Suprapubic skin (tissue), 4 donors: ENCODE data around the gene STS.

Experiments
- CTCF ChIP-seq, 2 donors: fragments of 200-600 bp in 1 of 2; fragments of 450-650 bp in 1 of 2; sonication (generic) in 1 of 2; IDR thresholded peaks; one replicate each; pipeline ENCODE4 v1.5.1; 2016 to 2019; ENCODE audit warnings: antibody characterized with exemption in 2 of 2, mild to moderate bottlenecking in 1 of 2, moderate library complexity in 1 of 2
- EP300 ChIP-seq: sonication (generic); formaldehyde crosslinking; IDR thresholded peaks from one replicate; pipeline ENCODE4 v1.6.1; 2017; ENCODE audit warnings: antibody characterized with exemption
- POLR2AphosphoS5 ChIP-seq, 3 donors: sonication (generic); formaldehyde crosslinking; IDR thresholded peaks; one replicate each; pipeline ENCODE4 v1.6.1; 2017; ENCODE audit warnings: antibody characterized with exemption in 3 of 3

GRCh38 chrX:7153231-7153630, 5.7 kb downstream of the STS start:
- TF ChIP-seq CTCF (IDR thresholded peaks at IDR 0.05) = no peak
- TF ChIP-seq EP300 = no peak
- no peak for TF ChIP-seq POLR2AphosphoS5 (IDR thresholded peaks at IDR 0.05)
